Caki2 (cell line): ENCODE results near the gene IGFALS. TPM values are rescaled to one million over a fixed set of nuclear protein-coding genes. Genes with fewer than 3 reads are reported as not detected.

Experiments used
- DNase-seq: peaks from one replicate; pipeline ENCODE4 v3.0.0-alpha.2; 2015; ENCODE audit warnings: low read depth
- in situ Hi-C: cut with HindIII; loops from 2 replicates; pipeline ENCODE4 v1.10.0; 2016; ENCODE audit warnings: low sequenced_read_pairs, low pct_unique_long_range_greater_than_20kb, mixed read lengths
- total RNA-seq: library from RNA; depleted of rRNA; stranded (reverse); fragments of >200 nt; shearing (Covaris generic); gene quantifications from 2 replicates; pipeline ENCODE4 v1.2.3, GENCODE V29; 2014; ENCODE audit warnings: low replicate concordance

The IGFALS gene
- total RNA-seq, 1 experiment from 2014 or later: not detected

GRCh38 chr16:1781254-1781653 lies 12.3 kb downstream of the IGFALS start:
- in situ Hi-C loops: no loop called here
- DNase-seq: no peak

- in situ Hi-C loops: no loop called here
- DNase-seq: no peak
Observed at GRCh38 chr16:1780677-1781072, 12.8 kb downstream of the IGFALS start.

- in situ Hi-C loops: no loop called here
Observed at GRCh38 chr16:1779741-1780676, 13.5 kb downstream of the IGFALS start.

GRCh38 chr16:1779234-1779701 lies 14.2 kb downstream of the IGFALS start:
- DNase-seq: no peak
- in situ Hi-C loops: no loop called here

More at GRCh38 chr16:1779741-1780676, 13.5 kb downstream of the IGFALS start:
- DNase-seq: no peak

- in situ Hi-C loops: no loop called here
- DNase-seq: no peak
Observed at GRCh38 chr16:1778200-1779179, 15.0 kb downstream of the IGFALS start.

- DNase-seq: no peak
- in situ Hi-C loops: no loop called here
Observed at GRCh38 chr16:1777375-1778199, 15.9 kb downstream of the IGFALS start.

- in situ Hi-C loops: no loop called here
- DNase-seq: no peak
Observed at GRCh38 chr16:1776991-1777374, 16.5 kb downstream of the IGFALS start.

GRCh38 chr16:1776672-1776955 lies 16.9 kb downstream of the IGFALS start:
- no peak for DNase-seq
- in situ Hi-C loops: no loop called here

GRCh38 chr16:1775846-1776671 lies 17.4 kb downstream of the IGFALS start:
- in situ Hi-C loops: no loop called here
- no peak for DNase-seq

GRCh38 chr16:1775006-1775845 lies 18.3 kb downstream of the IGFALS start:
- in situ Hi-C loops: no loop called here

GRCh38 chr16:1774448-1774780 lies 19.1 kb downstream of the IGFALS start:
- in situ Hi-C loops: no loop called here
- no peak for DNase-seq

More at GRCh38 chr16:1775006-1775845, 18.3 kb downstream of the IGFALS start:
- DNase-seq: no peak

- in situ Hi-C loops: no loop called here
- DNase-seq: no peak
Observed at GRCh38 chr16:1773703-1774447, 19.6 kb downstream of the IGFALS start.

GRCh38 chr16:1772908-1773702 lies 20.4 kb downstream of the IGFALS start, which contains the start of gene MRPS34:
MRPS34 (minus strand) TSS chr16:1773134; CDS start chr16:1773119, 15 bp downstream.
- peak; percentile 88 for DNase-seq

GRCh38 chr16:1772362-1772907 lies 21.1 kb downstream of the IGFALS start, which contains the start of gene EME2:
EME2 (plus strand) TSS chr16:1772810; CDS start chr16:1773228, 418 bp downstream.
- in situ Hi-C loops: no loop called here
- DNase-seq: peak; percentile 55

More at GRCh38 chr16:1772908-1773702, 20.4 kb downstream of the IGFALS start, which contains the start of gene MRPS34:
- in situ Hi-C loops: no loop called here
